ENCODE data around the gene TSPAN5. TPM values are rescaled to one million over a fixed set of nuclear protein-coding genes. Genes with fewer than 3 reads are reported as not detected.

The TSPAN5 gene
- total RNA-seq, 1 experiment from 2014 or later, result 12.4 TPM

DNA sequence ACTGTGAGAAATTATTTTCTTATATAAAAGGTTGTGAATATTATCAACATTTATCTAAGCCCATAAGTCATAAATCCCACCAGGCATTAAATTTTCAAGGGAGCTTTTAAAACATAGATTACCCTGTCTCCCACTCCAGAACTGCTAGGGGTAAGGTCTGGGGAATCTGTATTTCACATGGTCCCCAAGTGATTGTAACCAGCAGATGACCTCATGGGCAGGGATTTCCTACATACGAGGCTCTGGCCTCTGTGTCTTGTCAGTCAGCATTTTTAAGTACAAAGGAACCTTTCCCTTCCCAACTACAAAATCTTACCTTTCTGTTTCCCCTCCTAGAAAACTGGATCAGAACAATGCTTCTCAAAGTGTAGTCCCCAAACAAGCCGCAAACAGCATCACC lies 188.6 kb downstream of the TSPAN5 start:
- Histone ChIP-seq H3K36me3 (ENCODE audit: low read depth) (peaks cover 4% of the 10 kb centered on the region; the same call in 1 of the 2 replicates), H3K9me3 (ENCODE audit: insufficient read depth, low read depth) (0 out of 2 replicates have a peak, but pooled peaks cover 4% of the 10 kb centered on the region), H3K27me3 (ENCODE audit: insufficient read depth, low read depth) (no peaks in the 10 kb centered on the region), H4K20me1 (ENCODE audit: insufficient read depth) (no peaks in the 10 kb centered on the region), H3K4me2 (no peak overlapping the region), H3K4me1 (replicated peaks; ENCODE audit: insufficient read depth) (peaks cover 10% of the 10 kb centered on the region), H3K4me3 (no peak overlapping the region), H3K27ac (no peak overlapping the region), H3K79me2 (ENCODE audit: low read depth) (no peaks in the 10 kb centered on the region), H3K9me2 (ENCODE audit: insufficient read depth) (no peaks in the 10 kb centered on the region), H2AFZ (no peak overlapping the region), H3F3A (ENCODE audit: insufficient read depth, low read depth) (peaks cover 5% of the 10 kb centered on the region)
- no peak for TF ChIP-seq EZH2 (IDR thresholded peaks at IDR 0.05; ENCODE audit: low read depth)
- TF ChIP-seq, protein P1, sequence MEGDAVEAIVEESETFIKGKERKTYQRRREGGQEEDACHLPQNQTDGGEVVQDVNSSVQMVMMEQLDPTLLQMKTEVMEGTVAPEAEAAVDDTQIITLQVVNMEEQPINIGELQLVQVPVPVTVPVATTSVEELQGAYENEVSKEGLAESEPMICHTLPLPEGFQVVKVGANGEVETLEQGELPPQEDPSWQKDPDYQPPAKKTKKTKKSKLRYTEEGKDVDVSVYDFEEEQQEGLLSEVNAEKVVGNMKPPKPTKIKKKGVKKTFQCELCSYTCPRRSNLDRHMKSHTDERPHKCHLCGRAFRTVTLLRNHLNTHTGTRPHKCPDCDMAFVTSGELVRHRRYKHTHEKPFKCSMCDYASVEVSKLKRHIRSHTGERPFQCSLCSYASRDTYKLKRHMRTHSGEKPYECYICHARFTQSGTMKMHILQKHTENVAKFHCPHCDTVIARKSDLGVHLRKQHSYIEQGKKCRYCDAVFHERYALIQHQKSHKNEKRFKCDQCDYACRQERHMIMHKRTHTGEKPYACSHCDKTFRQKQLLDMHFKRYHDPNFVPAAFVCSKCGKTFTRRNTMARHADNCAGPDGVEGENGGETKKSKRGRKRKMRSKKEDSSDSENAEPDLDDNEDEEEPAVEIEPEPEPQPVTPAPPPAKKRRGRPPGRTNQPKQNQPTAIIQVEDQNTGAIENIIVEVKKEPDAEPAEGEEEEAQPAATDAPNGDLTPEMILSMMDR (conservative IDR thresholded peaks at IDR 0.05), result no peak
- intact Hi-C loops (cut with micrococcal nuclease; ENCODE audit: unreplicated experiment), result loop anchor here (5.0 kb wide), 3 partner anchors 103 to 993 kb away; no protein-coding TSS in a partner anchor
- ChIA-PET CTCF (no interaction called here), POLR2A (ENCODE audit: unreplicated experiment) (no interaction called here)
- no peak for DNase-seq
- BruUV-seq (replicated peaks), result no TSS peak

DNA sequence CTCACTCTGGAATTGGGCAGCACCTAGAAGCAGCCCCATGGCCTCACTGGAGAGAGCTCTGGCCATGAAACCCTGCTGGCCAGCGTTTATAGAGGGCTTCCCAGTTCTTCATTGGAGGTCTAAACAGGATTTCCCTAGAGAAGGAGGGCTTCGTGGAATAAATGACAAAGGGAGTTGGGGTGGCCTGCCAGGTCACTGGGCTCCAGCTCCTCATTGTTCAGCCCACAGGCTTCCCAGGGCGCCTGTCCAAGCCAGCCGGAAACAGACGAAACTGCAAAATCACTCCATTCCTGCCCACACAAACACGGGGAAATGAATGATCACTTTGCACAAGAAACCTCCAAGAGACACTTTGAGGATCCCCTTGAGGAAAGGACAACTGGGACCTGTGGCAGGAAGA lies 189.7 kb downstream of the TSPAN5 start:
- Histone ChIP-seq H3K27me3 (ENCODE audit: insufficient read depth, low read depth) (no peaks in the 10 kb centered on the region), H2AFZ (no peak overlapping the region), H4K20me1 (ENCODE audit: insufficient read depth) (no peaks in the 10 kb centered on the region), H3K4me3 (no peak overlapping the region), H3K9me2 (ENCODE audit: insufficient read depth) (no peaks in the 10 kb centered on the region), H3F3A (ENCODE audit: insufficient read depth, low read depth) (no peaks in the 10 kb centered on the region; the same call in 1 of the 2 replicates), H3K4me1 (replicated peaks; ENCODE audit: insufficient read depth) (0 out of 2 replicates have a peak, but pooled peaks cover 3% of the 10 kb centered on the region), H3K4me2 (no peak overlapping the region), H3K36me3 (ENCODE audit: low read depth) (no peaks in the 10 kb centered on the region), H3K9me3 (ENCODE audit: insufficient read depth, low read depth) (no peaks in the 10 kb centered on the region), H3K79me2 (ENCODE audit: low read depth) (no peaks in the 10 kb centered on the region), H3K27ac (no peak overlapping the region)
- POLR2A ChIA-PET (ENCODE audit: unreplicated experiment), result no interaction called here
- DNase-seq, result no peak
- TF ChIP-seq EZH2 (IDR thresholded peaks at IDR 0.05; ENCODE audit: low read depth), result no peak
- TF ChIP-seq, protein P1 (conservative IDR thresholded peaks at IDR 0.05), result no peak
- CTCF ChIA-PET, result no interaction called here
- intact Hi-C loops (cut with micrococcal nuclease; ENCODE audit: unreplicated experiment), result loop anchor here (1.0 to 5.0 kb wide), 4 partner anchors 104 to 994 kb away; no protein-coding TSS in a partner anchor
- no TSS peak for BruUV-seq (replicated peaks)

DNA sequence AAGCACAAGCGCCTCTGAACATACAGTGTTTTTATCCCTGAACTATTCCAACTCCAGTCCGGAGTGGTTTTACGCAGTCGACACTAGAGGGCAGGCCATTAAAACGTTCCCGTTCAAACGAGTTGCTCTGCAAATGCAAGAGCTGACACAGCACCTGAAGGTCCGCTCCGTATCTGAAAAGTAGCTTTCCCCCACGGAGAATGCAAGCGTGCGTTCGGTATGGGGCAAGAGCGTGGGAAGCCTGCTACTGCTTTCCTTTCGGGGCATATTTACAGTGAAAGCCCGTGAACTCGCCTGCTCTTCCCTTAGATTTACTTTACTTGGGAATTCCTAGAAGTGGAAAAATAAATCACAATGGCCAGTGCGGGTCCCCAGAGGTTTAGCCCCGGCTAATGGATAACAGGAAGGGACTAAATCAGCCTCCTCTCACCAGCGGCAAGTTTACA lies 190.8 kb downstream of the TSPAN5 start:
- H3K36me3 ChIP-seq (ENCODE audit: low read depth), result no peaks in the 10 kb centered on the region
- TF ChIP-seq, protein P1 (conservative IDR thresholded peaks at IDR 0.05), result peak; percentile 81
- no peak for TF ChIP-seq EZH2 (IDR thresholded peaks at IDR 0.05; ENCODE audit: low read depth)
- peak; percentile 53 to 69 for DNase-seq
- H3K4me3 ChIP-seq, result peak overlapping the region; percentile 59
- no TSS peak for BruUV-seq (replicated peaks)
- no peaks in the 10 kb centered on the region for H3F3A ChIP-seq (ENCODE audit: insufficient read depth, low read depth)
- H3K27me3 ChIP-seq (ENCODE audit: insufficient read depth, low read depth), result no peaks in the 10 kb centered on the region
- H3K4me2 ChIP-seq, result peak overlapping the region; percentile 86
- ChIA-PET POLR2A (ENCODE audit: unreplicated experiment) (no interaction called here), CTCF (interaction anchor here (0.5 to 0.6 kb wide), 5 partner anchors 69 to 588 kb away, joined by 3 to 15 read pairs (median 4); no protein-coding TSS in a partner anchor)
- H3K4me1 ChIP-seq (replicated peaks; ENCODE audit: insufficient read depth), result 0 out of 2 replicates have a peak, but pooled peaks cover 3% of the 10 kb centered on the region
- no peaks in the 10 kb centered on the region for H3K9me2 ChIP-seq (ENCODE audit: insufficient read depth)
- H3K27ac ChIP-seq, result no peak overlapping the region
- intact Hi-C loops (cut with micrococcal nuclease; ENCODE audit: unreplicated experiment), result loop anchor here (1.0 to 5.0 kb wide), 7 partner anchors 105 to 995 kb away; partner anchors contain the start of genes EIF4E and METAP1
- no peaks in the 10 kb centered on the region for H3K79me2 ChIP-seq (ENCODE audit: low read depth)
- no peaks in the 10 kb centered on the region for H3K9me3 ChIP-seq (ENCODE audit: insufficient read depth, low read depth)
- peak overlapping the region; percentile 70 for H2AFZ ChIP-seq
- no peaks in the 10 kb centered on the region for H4K20me1 ChIP-seq (ENCODE audit: insufficient read depth)
